GM23338 (cell line): ENCODE measurements around the gene DNA2. TPM values are rescaled to one million over a fixed set of nuclear protein-coding genes. Genes with fewer than 3 reads are reported as not detected.
A peak's percentile ranks its signal among the peaks of the same experiment; 100 is the strongest.

Experiments
- ATAC-seq: fragments of 200-7000 bp; cut with Tn5 transposase; 3 replicates; pipeline ENCODE4 v1.9.1; 2020
- DNase-seq: peaks from one replicate; pipeline ENCODE4 v3.0.0-alpha.2; 2015; ENCODE audit warnings: low spot score
- H2AFZ ChIP-seq: fragments of 200-600 bp; sonication (generic); 2 replicates; pipeline ENCODE4 v1.8.0; 2016; ENCODE audit warnings: antibody characterized with exemption, mild to moderate bottlenecking, moderate library complexity
- H3F3A ChIP-seq: fragments of 200-600 bp; sonication (generic); replicated peaks from 2 replicates; pipeline ENCODE4 v1.8.0; 2017; ENCODE audit warnings: antibody characterized with exemption, mixed run types, low read depth
- H3K27ac ChIP-seq: fragments of 200-600 bp; sonication (generic); 2 replicates; pipeline ENCODE4 v1.6.1; 2016; ENCODE audit warnings: low read depth
- H3K27me3 ChIP-seq: fragments of 200-600 bp; sonication (generic); 2 replicates; pipeline ENCODE4 v1.8.0; 2016; ENCODE audit warnings: mild to moderate bottlenecking, mixed run types, moderate library complexity; ENCODE audit not compliant: insufficient read depth
- H3K36me3 ChIP-seq: fragments of 200-600 bp; sonication (generic); 2 replicates; pipeline ENCODE4 v1.8.0; 2016; ENCODE audit warnings: mild to moderate bottlenecking; ENCODE audit not compliant: insufficient read depth
- H3K4me1 ChIP-seq: fragments of 200-600 bp; sonication (generic); 2 replicates; pipeline ENCODE4 v1.8.0; 2016; ENCODE audit warnings: mild to moderate bottlenecking, moderate library complexity; ENCODE audit not compliant: insufficient read depth
- H3K4me2 ChIP-seq: fragments of 200-600 bp; sonication (generic); 2 replicates; pipeline ENCODE4 v1.7.1; 2017; ENCODE audit warnings: mixed run types
- H3K4me3 ChIP-seq: fragments of 200-600 bp; sonication (generic); 2 replicates; pipeline ENCODE4 v1.6.1; 2016; ENCODE audit warnings: mixed run types
- H3K79me2 ChIP-seq: fragments of 200-600 bp; sonication (generic); replicated peaks from 2 replicates; pipeline ENCODE4 v1.8.0; 2017; ENCODE audit warnings: mild to moderate bottlenecking; ENCODE audit not compliant: insufficient read depth
- H3K9me2 ChIP-seq: fragments of 200-600 bp; sonication (generic); 2 replicates; pipeline ENCODE4 v1.8.0; 2017; ENCODE audit not compliant: insufficient read depth
- H4K20me1 ChIP-seq: fragments of 200-600 bp; sonication (generic); replicated peaks from 2 replicates; pipeline ENCODE4 v1.8.0; 2017; ENCODE audit warnings: mild to moderate bottlenecking; ENCODE audit not compliant: insufficient read depth
- H3K27ac Mint-ChIP-seq: 2 replicates; pipeline ENCODE4 v1.8.0; 2020; ENCODE audit warnings: inconsistent platforms, mild to moderate bottlenecking, moderate library complexity, mixed read lengths
- H3K27me3 Mint-ChIP-seq: 3 replicates; pipeline ENCODE4 v1.8.0; 2022; ENCODE audit warnings: low read depth, mild to moderate bottlenecking, moderate library complexity, mixed read lengths, inconsistent platforms; ENCODE audit not compliant: insufficient read depth, poor library complexity
- H3K36me3 Mint-ChIP-seq: 3 replicates; pipeline ENCODE4 v1.8.0; 2021; ENCODE audit warnings: low read depth, mild to moderate bottlenecking, inconsistent platforms, moderate library complexity, mixed read lengths
- H3K4me1 Mint-ChIP-seq: 3 replicates; pipeline ENCODE4 v1.8.0; 2020; ENCODE audit warnings: mild to moderate bottlenecking, inconsistent platforms, mixed read lengths
- H3K4me3 Mint-ChIP-seq: 3 replicates; pipeline ENCODE4 v1.8.0; 2021; ENCODE audit warnings: moderate library complexity, mild to moderate bottlenecking, inconsistent platforms, mixed read lengths
- H3K9me3 Mint-ChIP-seq: 3 replicates; pipeline ENCODE4 v1.8.0; 2020; ENCODE audit warnings: moderate library complexity, mild to moderate bottlenecking, inconsistent platforms, mixed read lengths
- CREB1 ChIP-seq: fragments of 250-450 bp; sonication (Bioruptor Pico); IDR thresholded peaks from 2 replicates; pipeline ENCODE4 v1.5.0; 2020; ENCODE audit warnings: low read depth, mild to moderate bottlenecking, moderate library complexity
- EZH2 ChIP-seq: fragments of 200-600 bp; sonication (generic); IDR thresholded peaks from one replicate; pipeline ENCODE4 v1.8.0; 2017; ENCODE audit warnings: antibody characterized with exemption, mild to moderate bottlenecking, low read depth; ENCODE audit not compliant: unreplicated experiment
- EZH2phosphoT487 ChIP-seq: fragments of 200-600 bp; sonication (generic); IDR thresholded peaks from one replicate; pipeline ENCODE4 v1.8.1; 2018; ENCODE audit warnings: antibody characterized with exemption; ENCODE audit not compliant: unreplicated experiment
- JUNB ChIP-seq: IDR thresholded peaks from one replicate; pipeline ENCODE4 v1.6.1; 2016; ENCODE audit warnings: antibody characterized with exemption; ENCODE audit not compliant: unreplicated experiment
- NANOG ChIP-seq: IDR thresholded peaks from 2 replicates; pipeline ENCODE4 v1.6.1; 2016; ENCODE audit warnings: antibody characterized with exemption, borderline replicate concordance
- POLR2AphosphoS5 ChIP-seq: IDR thresholded peaks from 2 replicates; pipeline ENCODE4 v1.6.1; 2016; ENCODE audit warnings: antibody characterized with exemption, low read depth
- REST ChIP-seq: IDR thresholded peaks from one replicate; pipeline ENCODE4 v1.6.1; 2018; ENCODE audit warnings: antibody characterized with exemption; ENCODE audit not compliant: unreplicated experiment
- STAT1 ChIP-seq: IDR thresholded peaks from one replicate; pipeline ENCODE4 v1.6.1; 2016; ENCODE audit warnings: antibody characterized with exemption; ENCODE audit not compliant: unreplicated experiment
- ZNF114 ChIP-seq: fragments of 250-450 bp; sonication (Bioruptor Pico); IDR thresholded peaks from 2 replicates; pipeline ENCODE4 v1.5.0; 2020; ENCODE audit warnings: mild to moderate bottlenecking, moderate library complexity
- ZNF331 ChIP-seq: fragments of 250-450 bp; sonication (Bioruptor Pico); IDR thresholded peaks from 2 replicates; pipeline ENCODE4 v1.5.0; 2020; ENCODE audit warnings: low read depth, mild to moderate bottlenecking, moderate library complexity
- polyA plus RNA-seq: library from polyadenylated mRNA; unstranded; fragments of >200 nt; fragmentation: Nextera tagmentation; extraction: Ambion mirVana; gene quantifications from 2 replicates; pipeline ENCODE4 v1.2.1, GENCODE V29; 2016
- total RNA-seq: library from RNA; depleted of rRNA; stranded (reverse); fragments of >200 nt; shearing (Covaris generic); gene quantifications from 2 replicates; pipeline ENCODE4 v1.2.3, GENCODE V29; 2014
- TF ChIP-seq, protein P1 (sequence below), 2 experiments: fragments of 200-600 bp in 1 of 2; sonication (generic) in 1 of 2; conservative IDR thresholded peaks; 2 replicates each; pipeline versions ENCODE4 v1.5.1 to v1.6.1; 2016 to 2017; ENCODE audit warnings: antibody characterized with exemption in 2 of 2, low read depth in 2 of 2, mild to moderate bottlenecking in 2 of 2, moderate library complexity in 1 of 2
- TF ChIP-seq, protein P2 (sequence below): IDR thresholded peaks from 2 replicates; pipeline ENCODE4 v1.6.1; 2016; ENCODE audit warnings: antibody characterized with exemption

Gene DNA2
- total and polyA plus RNA-seq, 2 experiments from 2014 or later, result 25.6 to 49.3 TPM

GRCh38 chr10:68502846-68503245, 31.1 kb upstream of the DNA2 start (continued):
- TF ChIP-seq, protein P1, sequence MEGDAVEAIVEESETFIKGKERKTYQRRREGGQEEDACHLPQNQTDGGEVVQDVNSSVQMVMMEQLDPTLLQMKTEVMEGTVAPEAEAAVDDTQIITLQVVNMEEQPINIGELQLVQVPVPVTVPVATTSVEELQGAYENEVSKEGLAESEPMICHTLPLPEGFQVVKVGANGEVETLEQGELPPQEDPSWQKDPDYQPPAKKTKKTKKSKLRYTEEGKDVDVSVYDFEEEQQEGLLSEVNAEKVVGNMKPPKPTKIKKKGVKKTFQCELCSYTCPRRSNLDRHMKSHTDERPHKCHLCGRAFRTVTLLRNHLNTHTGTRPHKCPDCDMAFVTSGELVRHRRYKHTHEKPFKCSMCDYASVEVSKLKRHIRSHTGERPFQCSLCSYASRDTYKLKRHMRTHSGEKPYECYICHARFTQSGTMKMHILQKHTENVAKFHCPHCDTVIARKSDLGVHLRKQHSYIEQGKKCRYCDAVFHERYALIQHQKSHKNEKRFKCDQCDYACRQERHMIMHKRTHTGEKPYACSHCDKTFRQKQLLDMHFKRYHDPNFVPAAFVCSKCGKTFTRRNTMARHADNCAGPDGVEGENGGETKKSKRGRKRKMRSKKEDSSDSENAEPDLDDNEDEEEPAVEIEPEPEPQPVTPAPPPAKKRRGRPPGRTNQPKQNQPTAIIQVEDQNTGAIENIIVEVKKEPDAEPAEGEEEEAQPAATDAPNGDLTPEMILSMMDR (conservative IDR thresholded peaks at IDR 0.05; ENCODE audit: low read depth in 2 of 2), result no peak
- TF ChIP-seq ZNF114, result no peak
- TF ChIP-seq ZNF331 (CRISPR knock-in tag), result no peak
- TF ChIP-seq, protein P2, sequence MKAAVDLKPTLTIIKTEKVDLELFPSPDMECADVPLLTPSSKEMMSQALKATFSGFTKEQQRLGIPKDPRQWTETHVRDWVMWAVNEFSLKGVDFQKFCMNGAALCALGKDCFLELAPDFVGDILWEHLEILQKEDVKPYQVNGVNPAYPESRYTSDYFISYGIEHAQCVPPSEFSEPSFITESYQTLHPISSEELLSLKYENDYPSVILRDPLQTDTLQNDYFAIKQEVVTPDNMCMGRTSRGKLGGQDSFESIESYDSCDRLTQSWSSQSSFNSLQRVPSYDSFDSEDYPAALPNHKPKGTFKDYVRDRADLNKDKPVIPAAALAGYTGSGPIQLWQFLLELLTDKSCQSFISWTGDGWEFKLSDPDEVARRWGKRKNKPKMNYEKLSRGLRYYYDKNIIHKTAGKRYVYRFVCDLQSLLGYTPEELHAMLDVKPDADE, result no peak
- TF ChIP-seq EZH2, result no peak
- no peak for TF ChIP-seq REST
- no peak for TF ChIP-seq POLR2AphosphoS5

DNA sequence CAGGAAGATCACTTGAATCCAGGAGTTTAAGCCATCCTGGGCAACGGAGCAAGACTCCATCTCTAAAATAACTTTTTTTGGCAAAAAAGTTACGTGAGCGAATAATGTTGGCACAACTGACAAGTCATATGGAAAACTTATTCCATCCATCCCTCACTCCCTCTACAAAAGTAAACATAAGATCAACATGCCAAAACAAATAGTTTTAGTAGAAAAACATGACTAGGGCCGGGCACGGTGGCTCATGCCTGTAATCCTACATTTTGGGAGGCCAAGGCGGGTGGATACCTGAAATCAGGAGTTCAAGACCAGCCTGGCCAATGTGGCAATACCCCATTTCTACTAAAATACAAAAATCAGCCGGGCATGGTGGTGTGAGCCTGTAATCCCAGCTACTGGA, 29.9 kb upstream of the DNA2 start:
- Mint-ChIP-seq H3K9me3 (no peaks in the 10 kb centered on the region), H3K4me3 (no peak overlapping the region), H3K27ac (no peak overlapping the region; the same call in 1 of the 2 replicates), H3K36me3 (peaks cover 8% of the 10 kb centered on the region; the same call in 1 of the 3 replicates), H3K4me1 (peaks cover 4% of the 10 kb centered on the region), H3K27me3 (no peaks in the 10 kb centered on the region)
- no peaks in the 10 kb centered on the region for H3K9me2 ChIP-seq
- H3K4me1 ChIP-seq, result peaks cover 4% of the 10 kb centered on the region
- H3K27ac ChIP-seq, result peak overlapping the region; percentile 52; the same call in 1 of the 2 replicates
- H4K20me1 ChIP-seq, result no peaks in the 10 kb centered on the region
- TF ChIP-seq JUNB (no peak), EZH2 (no peak), CREB1 (CRISPR knock-in tag) (no peak), REST (no peak), NANOG (no peak), STAT1 (no peak), EZH2phosphoT487 (no peak)
- TF ChIP-seq, protein P2, result no peak
- no peak overlapping the region for H3K4me2 ChIP-seq
- 0 out of 2 replicates have a peak, but pooled peaks cover 3% of the 10 kb centered on the region for H3F3A ChIP-seq
- ATAC-seq, result no peak
- H2AFZ ChIP-seq, result no peak overlapping the region
- no peaks in the 10 kb centered on the region for H3K36me3 ChIP-seq
- H3K27me3 ChIP-seq, result no peaks in the 10 kb centered on the region
- H3K79me2 ChIP-seq, result no peaks in the 10 kb centered on the region
- DNase-seq, result no peak
- no peak overlapping the region for H3K4me3 ChIP-seq
